ENCODE measurements around the gene CORT.

- TF ChIP-seq, protein P1, sequence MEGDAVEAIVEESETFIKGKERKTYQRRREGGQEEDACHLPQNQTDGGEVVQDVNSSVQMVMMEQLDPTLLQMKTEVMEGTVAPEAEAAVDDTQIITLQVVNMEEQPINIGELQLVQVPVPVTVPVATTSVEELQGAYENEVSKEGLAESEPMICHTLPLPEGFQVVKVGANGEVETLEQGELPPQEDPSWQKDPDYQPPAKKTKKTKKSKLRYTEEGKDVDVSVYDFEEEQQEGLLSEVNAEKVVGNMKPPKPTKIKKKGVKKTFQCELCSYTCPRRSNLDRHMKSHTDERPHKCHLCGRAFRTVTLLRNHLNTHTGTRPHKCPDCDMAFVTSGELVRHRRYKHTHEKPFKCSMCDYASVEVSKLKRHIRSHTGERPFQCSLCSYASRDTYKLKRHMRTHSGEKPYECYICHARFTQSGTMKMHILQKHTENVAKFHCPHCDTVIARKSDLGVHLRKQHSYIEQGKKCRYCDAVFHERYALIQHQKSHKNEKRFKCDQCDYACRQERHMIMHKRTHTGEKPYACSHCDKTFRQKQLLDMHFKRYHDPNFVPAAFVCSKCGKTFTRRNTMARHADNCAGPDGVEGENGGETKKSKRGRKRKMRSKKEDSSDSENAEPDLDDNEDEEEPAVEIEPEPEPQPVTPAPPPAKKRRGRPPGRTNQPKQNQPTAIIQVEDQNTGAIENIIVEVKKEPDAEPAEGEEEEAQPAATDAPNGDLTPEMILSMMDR (conservative IDR thresholded peaks at IDR 0.05): no peak
- TF ChIP-seq EZH2 (IDR thresholded peaks at IDR 0.05; ENCODE audit: low read depth): no peak
Observed at GRCh38 chr1:10467078-10467477, 17.2 kb downstream of the CORT start.

Data from PC-9 (cell line).